T-helper 1 cell (primary cell): ENCODE measurements around the gene SV2B.

Experiments
- DNase-seq, 5 donors: peaks; one replicate each; pipeline ENCODE4 v3.0.0-alpha.2; 2012 to 2020

SV2B gene

GRCh38 chr15:91142946-91143345 is 42.9 kb downstream of the SV2B start:
- DNase-seq, result no peak

DNA sequence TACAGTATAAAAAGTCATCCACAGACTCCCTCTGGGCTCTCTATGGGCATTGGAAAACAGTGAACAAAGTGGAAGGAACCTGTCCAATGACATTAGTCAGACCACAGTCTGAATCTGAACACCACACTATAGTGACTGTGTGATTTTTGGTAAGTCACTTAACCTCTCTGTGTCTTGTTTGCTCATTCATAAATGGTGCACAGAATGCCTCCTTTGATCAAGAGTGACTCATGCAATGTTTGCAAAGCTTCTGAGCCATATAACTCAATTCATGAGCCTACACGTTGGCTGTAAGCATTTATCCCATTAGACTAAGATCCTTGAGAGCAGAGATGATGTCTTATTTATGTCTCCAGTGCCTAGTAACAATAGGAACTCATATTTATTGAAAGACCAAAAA is 46.7 kb downstream of the SV2B start:
- DNase-seq, result no peak

DNA sequence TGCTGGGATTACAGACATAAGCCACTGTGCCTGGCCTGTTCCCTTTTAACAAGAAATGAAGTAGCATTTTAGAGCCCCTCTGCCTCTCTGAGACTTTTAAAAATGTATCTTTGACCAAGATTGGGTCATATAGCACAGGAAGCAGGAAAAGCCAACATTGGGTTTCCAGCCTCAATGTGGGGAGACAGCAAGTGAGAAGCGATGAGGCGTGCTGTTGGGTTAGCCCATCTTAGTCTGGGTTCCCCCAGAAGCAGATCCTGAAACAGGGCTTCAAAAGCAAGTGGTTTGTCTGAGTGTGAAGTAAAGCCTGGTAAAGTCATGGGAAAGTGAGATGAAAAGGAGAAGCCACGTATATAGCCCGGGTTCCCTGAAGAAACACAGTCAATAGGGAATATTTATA is 48.2 kb downstream of the SV2B start:
- no peak for DNase-seq

DNA sequence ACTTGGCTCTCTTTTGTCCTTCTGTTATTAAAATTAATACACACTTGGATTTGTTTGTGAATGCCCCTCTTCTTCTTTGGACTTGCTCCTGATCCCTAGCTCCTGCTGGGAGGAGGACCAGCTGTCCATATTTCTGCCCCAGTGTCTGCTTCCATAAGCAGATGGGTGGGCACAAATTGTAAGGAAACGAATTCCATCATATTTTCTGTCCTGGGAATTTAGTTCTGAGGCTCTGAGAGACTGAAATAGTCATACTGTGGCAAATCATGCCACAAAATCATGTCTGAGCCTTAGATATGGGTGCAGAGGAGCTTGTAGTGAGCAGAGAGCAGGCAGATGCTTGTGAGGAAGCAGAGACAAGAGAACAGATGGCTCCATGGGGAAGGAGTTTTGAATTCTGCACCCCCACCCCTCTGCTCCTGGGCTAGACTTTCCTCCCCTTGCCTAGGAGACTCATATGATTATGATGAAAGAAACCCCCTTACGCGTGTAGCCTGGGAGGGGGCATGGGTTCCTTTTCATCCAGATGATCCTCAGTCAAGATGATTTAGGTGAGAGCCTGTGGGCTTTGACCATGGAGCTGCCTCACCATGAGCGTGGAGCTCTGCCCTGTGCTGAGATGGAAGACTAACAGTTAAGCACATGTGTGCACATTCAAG is 50.6 kb downstream of the SV2B start:
- no peak for DNase-seq

- no peak for DNase-seq
Measured at GRCh38 chr15:91151781-91152563, 51.9 kb downstream of the SV2B start.

DNA sequence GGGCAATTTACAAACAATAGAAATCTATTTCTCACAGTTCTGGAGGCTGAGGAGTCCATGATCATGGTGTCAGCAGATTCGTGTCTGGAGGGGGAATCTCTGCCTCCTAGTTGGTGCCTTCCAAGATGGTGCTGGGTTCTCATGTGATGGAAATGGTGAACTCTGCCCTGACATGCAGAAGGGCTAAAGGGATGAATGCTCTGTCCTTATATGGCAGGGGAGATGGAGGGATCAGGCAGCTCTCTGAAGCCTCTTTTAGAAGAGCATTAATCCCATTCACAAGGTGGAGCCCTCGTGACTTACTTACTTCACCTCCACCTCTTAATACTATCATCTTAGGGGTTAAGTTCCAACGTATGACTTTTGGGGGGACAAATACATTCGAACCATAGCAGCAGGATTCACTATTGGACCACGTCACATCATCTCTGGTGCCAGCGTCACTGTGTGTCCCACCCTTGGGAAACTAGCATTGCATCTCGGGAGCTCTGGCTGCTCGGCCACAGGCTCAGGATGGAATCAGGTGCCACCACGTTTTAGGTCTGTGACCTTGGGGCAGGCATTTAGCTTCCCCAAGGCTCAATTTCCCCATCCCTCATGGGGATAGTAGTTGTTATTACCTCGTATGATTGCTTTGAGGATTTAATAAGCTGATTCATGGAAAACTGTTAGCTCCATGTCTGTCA is 53.0 kb downstream of the SV2B start:
- no peak for DNase-seq

DNA sequence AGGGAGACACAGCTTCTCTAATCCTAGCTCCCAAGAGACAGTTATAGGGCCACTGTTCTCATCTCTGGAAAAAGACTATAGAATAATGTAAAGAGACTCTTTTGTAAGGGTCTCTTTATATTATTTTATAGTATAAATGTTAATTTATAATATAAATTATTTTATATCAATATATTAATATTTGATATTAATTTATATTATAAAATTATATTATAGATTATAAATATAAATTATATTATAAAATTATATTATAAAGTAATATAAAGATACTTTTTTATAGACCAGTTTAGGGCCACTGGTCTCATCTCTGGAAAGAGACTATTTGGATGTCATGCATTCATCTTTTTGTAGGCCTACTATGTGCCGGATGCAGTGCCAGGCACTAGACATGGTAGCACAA is 53.9 kb downstream of the SV2B start:
- DNase-seq, result no peak

DNA sequence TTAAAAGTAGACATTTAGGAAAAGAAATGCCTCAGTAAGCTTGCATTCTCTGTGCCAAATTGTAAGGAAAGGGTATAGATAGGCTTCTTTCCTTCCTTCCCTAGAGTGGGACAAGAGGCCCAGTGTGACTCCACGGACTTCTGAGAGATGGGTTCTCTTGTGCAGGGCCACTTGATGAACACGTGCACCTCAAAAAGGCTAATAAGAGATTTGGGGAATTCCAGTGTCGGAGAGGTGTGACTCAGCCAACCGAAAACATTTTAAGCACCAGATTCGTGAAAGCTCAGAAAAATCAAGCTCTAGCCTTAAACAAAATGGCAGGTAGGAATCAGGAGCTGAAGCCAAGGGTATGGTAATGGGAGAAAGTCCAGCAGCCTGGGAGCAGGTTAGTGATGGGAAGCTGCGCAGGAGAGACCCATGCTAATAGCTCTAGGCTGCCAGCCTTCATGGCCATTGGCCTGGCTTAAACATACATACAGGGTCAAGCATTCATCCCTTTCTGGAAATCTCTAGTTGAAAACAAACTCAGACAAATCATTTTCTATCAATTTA is 56.2 kb downstream of the SV2B start:
- DNase-seq, result no peak

DNA sequence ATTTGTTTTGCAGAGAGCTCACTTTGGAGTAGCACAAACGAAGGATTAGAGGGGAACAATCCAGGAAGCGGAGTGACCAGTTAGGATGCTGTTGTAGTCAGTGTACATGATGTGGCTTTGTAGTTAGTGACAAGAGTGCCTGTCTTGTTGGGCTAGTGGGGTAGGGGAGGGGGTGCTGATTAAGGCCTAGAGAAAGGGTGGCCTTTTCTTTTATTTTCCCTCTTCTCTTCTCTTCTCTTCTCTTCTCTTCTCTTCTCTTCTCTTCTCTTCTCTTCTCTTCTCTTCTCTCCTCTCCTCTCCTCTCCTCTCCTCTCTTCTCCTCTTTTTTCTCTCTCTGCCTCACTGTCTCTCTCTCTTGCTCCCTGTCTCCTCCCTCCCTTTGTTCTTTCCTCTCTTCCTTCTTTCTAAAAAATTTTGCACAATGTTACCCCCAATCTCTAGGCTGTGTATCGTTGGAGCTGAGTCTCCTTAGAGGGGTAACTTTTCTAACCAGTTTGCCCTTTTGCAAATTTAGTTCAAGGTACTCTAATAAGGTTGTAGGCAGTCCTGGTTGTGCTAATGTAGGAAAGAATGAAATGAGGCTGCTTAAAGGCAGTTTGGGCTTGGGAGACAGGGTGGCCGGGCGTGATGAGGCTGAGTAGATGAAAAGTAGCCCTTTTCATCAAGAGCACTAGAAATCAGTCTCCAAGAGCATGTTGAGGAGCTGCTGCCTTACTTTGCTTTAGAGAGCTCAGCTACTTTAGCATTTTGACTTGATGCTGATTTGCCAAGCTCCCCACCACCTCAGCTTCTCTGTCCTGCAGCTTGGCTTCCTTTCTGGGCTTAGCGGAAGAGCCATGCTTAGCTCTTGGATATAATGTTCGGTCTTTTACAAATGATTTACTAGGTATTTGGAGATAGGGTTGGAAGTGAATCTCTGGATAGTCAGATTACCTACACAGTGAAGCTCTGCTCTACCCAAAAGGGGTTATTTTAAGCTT is 58.6 kb downstream of the SV2B start:
- DNase-seq, result no peak

DNA sequence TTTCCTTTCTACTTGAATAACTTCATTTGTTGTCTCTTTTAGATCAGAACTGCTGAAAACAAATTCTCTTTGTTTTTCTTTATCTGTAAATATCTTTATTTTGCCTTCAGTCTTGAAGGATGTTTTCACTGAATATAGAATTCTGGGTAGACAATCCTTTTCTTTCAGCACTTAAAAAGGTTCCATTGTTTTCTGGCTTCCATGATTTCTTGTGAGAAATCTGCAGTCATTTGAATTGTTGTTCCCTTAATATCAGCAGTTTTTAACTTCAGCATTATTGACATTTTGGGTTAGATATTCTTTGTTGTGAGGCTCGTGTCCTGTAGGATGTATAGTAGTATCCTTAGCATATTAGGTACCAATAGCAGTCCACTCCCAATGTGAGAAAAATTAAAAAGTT is 65.8 kb downstream of the SV2B start:
- DNase-seq, result no peak

GRCh38 chr15:91168457-91168856 is 68.4 kb downstream of the SV2B start:
- DNase-seq, result no peak

- DNase-seq, result no peak
Measured at GRCh38 chr15:91171334-91171733, 71.3 kb downstream of the SV2B start.

GRCh38 chr15:91182101-91182500 is 82.0 kb downstream of the SV2B start:
- no peak for DNase-seq

- DNase-seq, result no peak
Measured at GRCh38 chr15:91183596-91183995, 83.5 kb downstream of the SV2B start.

DNA sequence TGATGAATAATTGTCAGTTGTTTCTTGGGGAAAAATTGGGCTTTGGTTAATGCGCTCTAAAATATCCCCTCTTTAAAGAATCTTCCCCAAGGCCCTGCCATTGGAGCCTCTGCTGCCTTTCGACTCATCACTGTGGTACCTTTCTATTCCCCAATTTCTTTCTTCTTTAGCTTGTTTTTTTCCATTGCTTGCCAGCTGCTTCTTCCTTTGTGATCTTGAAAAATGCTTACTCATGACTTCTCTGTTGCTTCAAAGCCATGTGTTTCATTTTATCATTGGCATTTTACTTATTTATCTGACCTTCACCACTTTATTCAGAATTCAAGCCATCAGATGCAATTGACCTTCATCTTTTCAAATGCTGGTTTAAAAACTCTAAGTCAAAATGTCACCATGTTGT is 84.4 kb downstream of the SV2B start:
- DNase-seq, result no peak

- no peak for DNase-seq
Measured at GRCh38 chr15:91186904-91187656, 87.0 kb downstream of the SV2B start.

- no peak for DNase-seq
Measured at GRCh38 chr15:91192285-91192684, 92.2 kb downstream of the SV2B start.

DNA sequence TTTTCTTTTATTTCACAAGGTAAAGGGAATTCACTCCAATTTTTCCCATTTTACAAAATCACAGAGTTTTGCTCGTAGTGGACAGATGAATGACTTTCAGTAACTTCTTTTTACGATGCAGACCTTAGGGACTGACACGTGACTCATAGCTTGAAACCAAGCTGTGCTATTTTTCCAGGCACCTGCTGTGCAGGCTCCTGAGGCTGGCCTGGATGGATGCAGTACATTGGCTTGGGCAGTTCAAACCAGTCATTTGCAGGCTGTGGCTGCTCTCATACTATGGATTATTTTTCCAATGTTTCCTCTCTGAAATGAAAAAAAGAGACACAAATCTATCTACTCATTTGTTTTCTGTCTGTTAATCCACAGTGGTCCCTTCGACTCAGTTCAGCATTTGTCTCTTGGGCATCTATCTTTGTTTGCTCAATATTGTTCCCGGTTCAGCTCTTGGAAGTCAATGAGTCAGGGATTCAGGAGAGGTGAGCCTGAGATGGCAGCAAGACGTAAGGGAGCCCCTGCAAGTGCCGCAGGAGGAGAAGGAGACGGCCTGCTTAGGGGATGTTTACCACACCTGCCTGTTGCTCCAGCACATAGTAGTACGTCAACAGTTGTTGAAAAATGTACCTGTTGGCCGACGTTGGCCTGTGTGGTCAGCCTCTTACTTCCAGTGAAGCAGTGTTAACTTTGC is 92.8 kb downstream of the SV2B start:
- DNase-seq, result no peak

DNA sequence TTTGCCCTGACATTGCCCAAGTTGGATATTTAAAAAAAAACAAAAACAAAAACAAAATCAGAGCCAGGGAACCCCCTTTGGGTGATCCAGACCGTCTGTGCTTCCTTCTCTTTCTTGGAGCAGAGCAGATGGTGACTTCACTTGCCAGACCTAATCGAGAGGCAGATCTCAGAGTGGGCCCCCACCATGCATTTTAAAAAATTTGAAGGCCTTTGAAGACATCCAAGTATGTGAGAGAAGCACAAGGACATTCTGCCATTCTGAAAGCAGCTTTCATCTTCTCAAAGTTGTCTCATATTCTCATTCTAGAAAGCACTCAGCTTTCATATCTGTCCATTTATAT is 93.3 kb downstream of the SV2B start:
- DNase-seq, result no peak

DNA sequence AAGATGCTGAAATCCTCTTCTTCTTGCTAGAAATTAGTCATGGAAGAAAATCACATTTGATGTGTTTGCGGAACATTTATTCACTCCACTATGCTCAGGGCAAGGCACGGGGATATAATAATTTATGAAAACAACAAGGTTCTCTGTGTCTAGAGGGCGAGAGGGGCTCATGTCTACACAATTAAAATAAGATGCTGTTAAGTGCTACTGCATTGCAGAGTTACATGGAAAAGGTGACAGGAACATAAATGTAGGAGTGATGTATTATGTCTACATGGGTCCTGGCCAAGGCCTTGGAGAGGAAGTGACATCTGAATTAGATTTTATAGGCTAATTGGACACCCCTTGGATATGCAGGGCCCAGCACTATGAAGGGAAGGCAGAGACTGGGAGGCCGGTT is 96.1 kb downstream of the SV2B start:
- no peak for DNase-seq

DNA sequence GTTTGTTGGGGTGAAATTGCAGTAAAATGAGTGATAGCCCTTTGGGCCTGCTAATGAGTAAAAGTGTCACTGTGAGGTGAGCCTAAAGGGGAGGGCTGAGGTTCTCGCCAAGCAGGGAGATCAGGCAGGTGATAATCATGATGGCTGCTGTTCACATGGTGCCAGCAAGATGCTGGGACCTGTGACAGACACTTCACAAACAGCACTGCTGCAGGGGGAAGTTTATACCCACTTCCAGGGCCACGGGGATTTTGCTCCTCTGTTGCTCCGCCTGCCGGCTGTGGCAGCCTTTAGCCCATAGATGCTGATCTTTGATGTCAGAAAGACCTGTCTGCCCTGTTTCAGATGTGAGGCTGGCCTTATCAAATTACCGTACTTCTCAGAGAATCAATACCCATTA is 96.7 kb downstream of the SV2B start:
- DNase-seq, result no peak
